ENCODE measurements around the gene PHYHD1.

GRCh38 chr9:128903871-128904620 lies 16.7 kb upstream of the PHYHD1 start:
- no peak for TF ChIP-seq POLR2A (IDR thresholded peaks at IDR 0.05)
- no peak for TF ChIP-seq CTCF (IDR thresholded peaks at IDR 0.05)
